GM13976 (cell line): ENCODE results near the gene TMEM259.

Experiments
- DNase-seq: peaks from one replicate; pipeline ENCODE4 v3.0.0; 2012; ENCODE audit warnings: low spot score
- CTCF ChIP-seq: IDR thresholded peaks from 2 replicates; pipeline ENCODE4 v1.5.1; 2012; ENCODE audit warnings: borderline replicate concordance, mild to moderate bottlenecking; ENCODE audit not compliant: insufficient read depth; ENCODE audit errors: extremely low read depth, missing control alignments, control extremely low read depth
- in situ Hi-C: fragments of 300-500 bp; cut with MboI; formaldehyde crosslinking; loops from one replicate; pipeline ENCODE4 v1.12.0; 2022; ENCODE audit warnings: low sequenced_read_pairs, mixed read lengths, inconsistent platforms; ENCODE audit not compliant: unreplicated experiment

Gene TMEM259

GRCh38 chr19:1009981-1010538 is 10.9 kb downstream of the TMEM259 start:
- DNase-seq = no peak
- TF ChIP-seq CTCF = no peak
- in situ Hi-C loops = no loop called here

- TF ChIP-seq CTCF = no peak
- in situ Hi-C loops = no loop called here
- no peak for DNase-seq
These were observed 11.6 kb downstream of the TMEM259 start for GRCh38 chr19:1009041-1009980.

GRCh38 chr19:1008268-1009040 is 12.5 kb downstream of the TMEM259 start:
- DNase-seq = no peak
- in situ Hi-C loops = no loop called here
- TF ChIP-seq CTCF = no peak

- TF ChIP-seq CTCF = no peak
- in situ Hi-C loops = no loop called here
- no peak for DNase-seq
These were observed 13.3 kb downstream of the TMEM259 start for GRCh38 chr19:1007399-1008251.

GRCh38 chr19:1006711-1007398 is 14.1 kb downstream of the TMEM259 start:
- in situ Hi-C loops = no loop called here
- TF ChIP-seq CTCF = no peak
- DNase-seq = no peak
